HG03521 (cell line): ENCODE results near the gene TPBGL.
"Not testable (repeated sequence)": the region's sequence is repeated elsewhere in the genome, so short reads cannot be mapped to it uniquely, and the experiment has no call there.

ENCODE experiments used
- ATAC-seq: cut with Tn5 transposase; IDR thresholded peaks from one replicate; pipeline ENCODE4 v1.9.1; 2021; ENCODE audit warnings: mild to moderate bottlenecking, moderate library complexity; ENCODE audit not compliant: unreplicated experiment

TPBGL gene

DNA sequence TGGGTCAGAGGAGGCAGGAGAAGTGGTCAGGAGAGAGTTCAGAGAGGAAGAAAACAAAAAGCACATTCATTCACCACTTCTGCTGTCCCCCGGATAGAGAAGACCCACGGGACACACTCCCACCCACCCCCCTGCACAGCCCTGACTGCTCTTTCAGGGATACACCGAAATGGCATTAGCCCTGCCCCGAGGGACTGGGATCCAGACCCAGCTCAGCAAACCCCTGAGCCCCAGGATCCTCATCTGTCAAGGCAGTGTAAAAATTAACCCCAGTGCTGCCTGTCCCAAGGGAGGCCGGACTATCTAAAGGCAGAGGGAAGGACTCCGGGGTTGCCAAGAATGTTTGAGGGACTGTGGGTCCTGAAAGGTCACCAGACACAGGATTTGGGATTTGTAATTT, 31.2 kb downstream of the TPBGL start:
- ATAC-seq = no peak

DNA sequence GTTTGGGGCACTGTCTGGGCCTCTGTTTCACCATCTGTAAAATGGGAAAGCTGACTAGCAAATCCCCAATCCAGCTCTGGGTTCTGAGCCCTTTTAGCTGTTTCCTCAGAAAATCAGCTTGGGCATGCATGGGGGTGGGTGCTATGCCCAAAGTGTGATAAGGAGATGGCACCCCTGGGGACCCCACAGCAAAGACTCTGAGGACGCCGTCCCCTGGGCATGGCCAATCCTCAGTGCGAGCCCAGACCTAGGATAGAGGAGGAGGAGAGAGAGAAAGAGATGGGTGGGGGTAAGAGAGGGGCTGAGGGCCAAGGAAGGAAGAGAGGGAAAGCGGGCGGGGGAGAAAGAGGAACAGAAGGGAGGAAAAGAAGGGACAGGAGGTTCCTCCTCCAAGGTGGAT, 31.8 kb downstream of the TPBGL start:
- ATAC-seq = no peak

DNA sequence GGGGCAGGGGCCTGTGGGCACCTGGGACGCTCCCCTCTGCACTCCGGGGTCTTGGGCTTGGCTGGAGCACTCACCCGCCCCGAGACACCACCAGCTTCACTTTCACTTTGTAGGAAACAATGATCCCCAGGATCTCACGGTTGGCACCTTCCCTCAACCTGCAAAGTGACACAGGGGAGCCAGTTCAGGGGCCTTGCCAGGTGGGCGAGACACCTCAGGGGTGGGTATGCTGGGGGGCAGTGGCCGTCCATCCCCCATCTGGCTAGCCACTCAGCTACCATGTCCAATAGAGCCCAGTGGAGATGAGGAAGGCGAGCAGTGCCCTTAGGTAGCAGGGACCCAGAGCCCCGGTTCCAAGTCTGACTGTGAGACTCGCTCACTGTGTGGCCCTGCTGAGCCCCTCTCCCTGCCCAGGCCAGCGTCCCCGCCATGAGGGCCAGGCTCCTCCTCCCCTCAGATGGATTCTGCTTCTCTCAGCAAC, 32.3 kb downstream of the TPBGL start:
- no peak for ATAC-seq

DNA sequence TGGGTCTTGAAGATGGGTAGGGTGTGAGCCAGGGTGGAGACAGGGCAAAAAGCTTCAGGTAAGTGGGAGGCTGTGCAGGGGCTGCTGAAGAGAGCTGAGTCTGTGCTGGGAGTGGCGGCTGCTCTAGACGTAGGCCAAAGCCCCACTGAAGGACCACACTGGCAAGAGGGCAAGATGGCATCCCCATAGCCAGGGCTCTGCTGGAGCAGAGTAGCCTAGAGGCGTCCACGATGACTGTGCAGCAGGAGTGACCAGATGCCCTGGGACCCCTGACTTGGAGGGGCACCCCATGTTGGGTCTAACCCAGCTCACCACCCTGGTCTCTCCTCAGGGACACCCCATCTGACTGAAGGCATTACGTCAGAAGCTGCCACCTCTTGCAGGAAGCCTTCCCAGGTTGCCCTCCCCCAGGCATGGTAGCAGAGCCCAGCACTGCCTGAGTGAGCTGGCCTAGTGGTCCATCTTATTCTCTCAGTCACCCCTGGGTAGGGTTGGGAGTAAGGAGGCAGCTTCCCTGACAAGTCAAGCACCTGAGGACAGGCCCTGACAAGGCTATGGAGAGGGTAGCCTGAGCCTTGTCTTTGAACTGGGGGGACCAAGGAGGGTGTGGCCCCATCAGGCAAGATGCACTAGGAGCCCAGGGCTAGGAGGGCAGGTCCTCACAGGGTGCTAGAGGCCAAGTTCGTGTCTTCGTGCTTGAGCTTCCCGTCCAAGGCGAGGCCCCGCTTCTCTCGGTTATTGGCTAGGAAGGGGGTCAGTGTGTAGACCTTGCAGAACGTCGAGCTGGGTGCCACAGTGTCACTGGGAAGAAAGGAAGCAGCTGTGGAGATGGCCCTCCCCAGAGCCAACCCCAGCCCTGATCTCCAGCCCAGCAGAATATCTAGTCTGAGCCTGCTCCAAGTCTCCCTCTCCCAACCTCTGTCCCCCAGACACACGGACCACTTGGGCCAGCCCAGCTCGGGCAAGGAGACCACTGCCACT, 33.1 kb downstream of the TPBGL start:
- ATAC-seq = no peak

DNA sequence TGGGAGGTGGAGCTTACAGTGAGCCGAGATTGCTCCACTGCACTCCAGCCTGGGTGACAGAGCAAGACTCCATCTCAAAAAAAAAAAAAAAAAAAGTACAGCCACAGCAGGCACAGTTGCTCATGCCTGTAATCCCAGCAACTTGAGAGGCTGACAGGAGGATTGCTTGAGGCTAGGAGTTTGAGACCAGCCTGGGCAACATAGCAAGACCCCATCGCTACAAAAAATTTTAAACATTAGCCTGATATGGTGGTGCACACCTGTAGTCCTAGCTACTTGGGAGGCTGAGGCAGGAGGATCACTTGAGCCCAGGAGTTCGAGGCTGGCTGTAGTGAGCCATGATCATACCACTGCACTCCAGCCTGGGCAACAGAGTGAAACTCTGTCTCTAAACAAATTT, 34.1 kb downstream of the TPBGL start:
- ATAC-seq = not testable (repeated sequence)

DNA sequence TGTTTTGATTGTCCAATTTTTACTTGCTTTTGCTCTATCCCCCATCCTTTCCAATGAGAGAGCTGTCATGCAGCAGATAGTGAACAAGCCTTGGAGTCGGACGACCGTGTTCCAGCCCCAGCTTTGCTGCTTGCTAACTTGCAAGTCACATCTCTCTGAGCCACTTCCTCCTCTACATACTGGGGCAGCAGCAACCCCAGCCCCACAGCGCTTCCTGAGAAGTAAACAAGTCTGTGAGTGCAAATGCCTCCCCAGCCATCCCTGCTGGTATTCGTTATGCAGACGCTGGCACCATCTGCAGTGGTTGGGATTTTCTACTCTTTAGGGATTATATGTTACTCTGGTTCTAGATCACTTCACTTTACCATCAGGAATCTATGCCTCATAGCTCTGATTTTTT, 35.0 kb downstream of the TPBGL start:
- no peak for ATAC-seq

DNA sequence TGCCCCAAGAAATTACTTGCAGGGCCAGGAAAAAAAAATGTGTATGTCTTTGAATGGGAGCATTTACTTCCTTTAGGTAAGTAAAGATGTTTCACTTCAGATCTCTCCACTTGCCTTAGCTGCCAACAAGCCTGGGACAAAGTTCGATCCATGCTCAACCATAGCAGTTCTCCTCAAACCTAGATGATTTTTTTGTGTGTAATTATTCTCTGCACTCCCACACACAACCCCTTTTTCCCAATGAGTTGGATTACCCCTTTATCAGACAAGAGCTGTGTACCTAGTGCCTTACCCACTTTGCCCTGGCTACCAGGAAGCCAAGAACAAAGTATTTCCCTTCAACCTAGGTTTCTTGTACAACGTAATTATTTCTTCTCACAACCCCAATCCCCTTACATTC, 35.6 kb downstream of the TPBGL start:
- ATAC-seq = no peak

DNA sequence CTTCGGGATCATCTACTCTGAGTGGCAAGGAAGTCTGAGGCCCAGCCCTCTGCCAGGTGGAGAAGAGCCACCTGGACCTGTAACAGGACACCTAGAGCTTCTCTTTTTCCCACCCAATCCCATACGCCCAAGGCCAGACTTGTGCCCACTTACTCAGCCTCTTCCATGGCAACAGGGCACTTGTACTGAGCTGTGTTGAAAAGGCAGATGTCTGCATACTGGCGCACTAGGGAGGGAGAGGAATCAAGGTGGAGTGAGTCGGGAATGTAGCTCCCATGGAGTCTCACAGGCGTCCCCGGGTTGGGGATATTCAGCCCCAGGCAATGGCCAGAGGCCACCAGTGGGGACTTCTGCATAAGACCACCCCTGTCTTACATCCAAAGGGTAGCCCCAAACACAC, 36.1 kb downstream of the TPBGL start:
- no peak for ATAC-seq

DNA sequence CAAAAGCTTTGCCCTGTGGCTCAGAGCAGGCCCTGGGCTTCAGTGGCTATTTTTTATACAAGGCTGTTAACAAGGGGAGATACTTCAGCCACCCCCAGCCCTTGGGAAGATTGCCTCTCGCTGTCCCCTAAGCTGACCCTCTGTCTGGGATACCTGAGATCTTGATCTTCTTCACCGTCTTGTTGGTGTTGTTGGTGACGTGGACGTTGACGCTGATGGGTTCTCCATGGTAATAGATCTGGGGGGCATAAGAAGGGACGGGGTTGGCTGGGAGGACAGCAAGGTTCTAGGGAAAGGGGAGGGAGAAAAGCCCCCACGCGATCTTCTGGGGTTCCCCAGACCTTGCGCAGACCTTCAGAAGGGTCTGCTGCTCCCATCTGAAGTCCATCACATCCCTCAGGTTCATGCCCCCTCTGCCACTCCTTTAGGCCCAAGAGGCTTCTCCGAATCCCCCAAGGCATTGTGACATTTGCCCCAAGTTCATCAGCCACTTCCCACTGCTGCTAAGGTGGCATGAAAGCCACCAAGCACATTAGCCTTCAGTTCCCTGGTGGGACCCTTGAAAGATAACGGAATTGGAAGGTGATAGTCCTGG, 36.7 kb downstream of the TPBGL start:
- ATAC-seq = no peak

DNA sequence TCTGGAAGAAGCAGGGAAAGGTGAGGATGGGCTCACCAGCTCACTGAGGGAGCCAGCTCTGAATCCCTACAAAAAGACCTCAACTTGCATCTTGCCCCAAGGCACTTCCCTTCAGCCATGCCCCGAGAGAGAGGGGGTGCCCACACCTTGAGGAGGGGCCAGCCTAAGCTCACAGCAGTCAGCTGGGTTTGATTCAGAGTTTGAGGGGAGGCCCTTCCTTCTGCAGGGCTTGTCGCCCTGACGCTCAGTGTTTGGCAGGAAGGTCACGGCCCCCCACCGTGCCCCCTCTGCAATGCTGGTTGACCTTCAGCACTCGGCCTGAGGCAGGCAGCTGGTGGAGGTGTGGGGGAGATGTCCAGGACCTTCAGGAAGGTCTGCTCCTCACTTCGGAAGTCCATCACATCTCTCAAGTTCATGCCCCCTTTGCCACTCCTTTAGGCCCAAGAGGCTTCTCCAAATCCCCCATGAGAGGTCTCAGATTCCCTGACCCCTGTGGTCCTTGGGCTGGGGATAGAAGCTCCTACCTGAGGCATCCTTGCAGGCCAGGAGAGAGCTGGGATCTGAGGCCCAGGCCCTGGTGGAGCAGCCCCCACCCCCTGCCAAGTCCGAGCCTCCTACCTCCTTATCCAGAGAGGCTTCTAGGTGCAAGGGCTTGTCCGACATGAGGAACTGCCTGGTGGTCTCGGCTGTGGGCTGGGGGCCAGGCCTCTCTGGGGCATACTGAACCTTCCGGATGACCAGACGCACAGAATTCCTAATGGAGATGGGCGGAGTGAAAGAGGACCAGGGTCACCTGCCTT, 37.6 kb downstream of the TPBGL start:
- ATAC-seq = no peak

DNA sequence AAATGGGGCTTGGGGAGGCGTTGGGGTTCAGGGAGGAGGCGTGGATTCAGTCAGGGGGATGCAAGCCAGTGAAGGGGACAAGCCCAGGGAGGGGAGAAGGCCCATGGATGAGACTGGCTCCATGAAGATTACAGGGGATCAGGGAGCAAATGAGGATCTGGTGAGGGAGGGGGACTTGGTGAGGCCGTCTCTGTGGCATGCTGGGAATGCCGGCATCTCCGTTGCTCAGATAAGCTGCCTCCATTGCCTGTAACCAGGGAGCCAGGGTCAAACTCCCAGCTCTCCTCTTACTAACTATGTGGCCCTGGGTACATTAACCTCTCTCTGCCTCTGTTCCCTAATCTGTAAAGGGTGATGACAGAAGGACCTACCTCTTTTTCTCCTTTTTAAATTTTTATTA, 38.7 kb downstream of the TPBGL start:
- ATAC-seq = no peak

DNA sequence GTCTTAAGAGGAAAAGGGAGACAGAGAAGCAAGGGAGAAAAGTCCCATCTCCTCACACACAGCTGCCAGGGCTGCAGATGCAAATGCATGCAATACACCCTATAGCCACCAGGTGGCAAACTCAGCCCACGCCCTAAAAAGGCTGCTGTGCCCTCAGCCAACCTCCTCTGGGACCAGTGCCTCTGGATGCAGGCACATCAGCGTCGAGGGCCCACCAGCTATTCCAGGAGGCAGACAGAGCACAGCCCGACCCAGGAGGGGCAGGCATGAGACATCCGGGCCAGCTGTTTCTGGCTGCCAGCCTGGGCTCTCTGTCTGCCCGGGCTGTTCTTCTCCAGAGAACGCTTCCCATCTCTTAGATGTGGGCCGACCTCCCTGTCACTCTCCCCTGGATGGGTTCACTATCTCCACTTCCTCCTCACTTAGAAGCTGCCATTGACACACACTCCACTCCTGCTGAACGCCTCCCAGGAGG, 39.7 kb downstream of the TPBGL start:
- no peak for ATAC-seq

DNA sequence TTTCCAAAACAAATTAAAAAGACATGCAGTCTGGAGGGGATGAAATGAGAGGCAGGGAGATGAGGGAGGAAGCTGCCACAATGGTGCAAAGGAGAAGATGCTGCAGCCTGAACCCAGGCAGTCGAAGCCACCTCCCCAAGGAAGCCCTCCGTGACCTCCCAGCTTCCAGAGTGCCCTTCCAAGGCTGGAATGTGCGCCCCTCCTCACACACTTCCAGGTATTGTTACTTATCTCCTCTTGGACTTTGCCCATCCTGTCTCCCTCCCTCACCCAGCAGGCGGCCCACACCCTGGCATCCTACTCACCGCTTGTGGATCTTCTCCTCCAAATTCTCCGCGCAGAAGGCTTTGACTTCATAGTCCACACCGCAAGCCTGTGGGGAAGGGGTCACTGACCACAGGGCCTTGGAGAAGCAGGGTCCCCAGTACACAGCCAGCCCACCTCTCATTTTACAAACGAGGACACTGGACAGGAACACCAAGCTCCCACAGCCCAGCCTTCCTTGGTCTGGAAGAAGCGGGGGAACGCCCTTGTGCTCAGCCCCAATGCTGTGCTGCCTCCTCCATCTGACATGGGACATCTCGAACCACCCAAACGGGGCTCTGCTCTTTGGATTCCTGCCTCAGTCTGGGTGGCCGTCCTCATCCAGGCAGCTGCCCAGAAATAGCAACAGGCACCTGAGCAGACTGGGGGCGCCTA, 40.3 kb downstream of the TPBGL start:
- no peak for ATAC-seq

DNA sequence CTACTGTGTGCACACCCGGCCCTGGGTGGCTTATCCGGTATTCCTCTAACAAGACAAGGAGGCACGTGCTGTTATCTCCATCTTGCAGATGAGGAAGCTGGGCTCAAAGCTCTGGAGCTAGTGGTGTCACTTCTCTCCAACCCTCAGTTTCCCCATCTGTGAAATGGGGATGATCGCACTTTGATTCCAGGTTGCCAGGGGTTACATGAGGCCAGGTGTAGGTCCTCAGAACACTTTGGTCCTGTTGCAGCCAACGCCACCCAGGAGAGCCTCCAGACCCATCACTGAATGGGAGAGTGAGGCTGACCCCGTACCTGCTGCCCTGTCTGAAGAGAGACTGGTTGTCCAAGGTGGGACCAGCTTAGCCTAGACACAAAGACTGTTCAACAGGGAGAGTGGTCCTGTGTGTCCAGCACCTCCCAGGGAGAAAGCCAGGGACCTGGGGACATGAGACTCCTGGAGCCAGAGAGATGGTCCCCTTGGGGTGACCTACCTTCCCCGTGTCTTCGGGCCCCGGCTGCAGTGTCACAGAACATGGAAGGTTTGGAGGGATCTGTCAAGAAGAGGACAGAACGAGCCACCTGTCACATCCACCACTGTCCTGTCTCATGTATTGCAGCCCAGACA, 41.0 kb downstream of the TPBGL start:
- ATAC-seq = no peak

DNA sequence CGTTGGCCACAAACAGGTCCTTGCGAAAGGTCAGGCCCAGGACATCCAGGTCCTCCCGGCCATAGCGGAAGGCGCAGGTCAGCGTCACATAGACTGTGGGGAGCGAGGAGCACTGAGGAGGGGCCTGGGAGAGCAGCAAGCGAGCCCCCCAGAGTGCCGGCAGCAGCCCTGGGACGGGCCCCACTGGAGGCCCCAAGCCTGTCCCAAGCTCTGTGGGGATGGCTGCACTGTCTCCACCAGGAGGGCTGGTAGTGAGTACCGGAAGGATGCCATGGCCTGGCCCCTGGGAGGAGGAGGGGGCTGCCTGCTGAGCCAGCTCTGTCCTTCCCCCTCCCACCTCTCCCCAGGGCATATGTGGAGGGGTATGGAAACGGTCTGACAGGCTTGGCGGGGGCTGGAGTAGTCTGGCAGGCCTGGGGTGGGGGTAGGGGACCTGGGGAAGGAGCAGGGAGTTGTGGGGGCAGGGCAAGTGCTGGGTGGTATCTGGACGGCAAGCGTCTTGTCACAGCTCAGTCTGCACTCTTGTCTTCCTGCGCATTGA, 42.9 kb downstream of the TPBGL start:
- ATAC-seq = no peak

DNA sequence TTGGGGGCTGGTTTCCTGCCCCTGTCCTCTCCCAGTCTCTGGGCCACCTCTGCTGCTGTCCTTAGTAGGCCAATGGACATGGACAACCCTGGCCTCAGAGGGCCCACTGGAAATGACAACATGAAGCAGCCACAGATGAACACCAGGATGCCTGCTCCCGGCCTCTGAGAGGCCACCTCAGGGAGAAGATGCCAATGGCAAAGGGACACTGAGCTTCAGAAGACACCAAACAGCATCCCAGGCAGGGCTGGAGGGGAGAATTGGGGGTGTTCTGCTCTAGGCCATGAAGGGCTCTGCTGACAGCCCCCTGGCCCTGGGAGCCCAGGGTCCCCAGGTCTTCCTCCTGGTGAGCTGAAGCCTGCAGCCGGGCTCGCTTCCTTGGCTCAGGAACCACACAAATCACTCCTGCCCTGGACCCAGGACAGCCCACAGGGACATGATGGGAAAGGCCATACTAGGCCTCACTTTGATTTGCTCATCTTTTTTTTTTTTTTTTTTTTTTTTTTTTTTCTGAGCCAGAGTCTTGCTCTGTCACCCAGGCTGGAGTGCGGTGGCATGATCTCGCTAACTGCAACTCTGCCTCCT, 45.3 kb downstream of the TPBGL start:
- no peak for ATAC-seq

DNA sequence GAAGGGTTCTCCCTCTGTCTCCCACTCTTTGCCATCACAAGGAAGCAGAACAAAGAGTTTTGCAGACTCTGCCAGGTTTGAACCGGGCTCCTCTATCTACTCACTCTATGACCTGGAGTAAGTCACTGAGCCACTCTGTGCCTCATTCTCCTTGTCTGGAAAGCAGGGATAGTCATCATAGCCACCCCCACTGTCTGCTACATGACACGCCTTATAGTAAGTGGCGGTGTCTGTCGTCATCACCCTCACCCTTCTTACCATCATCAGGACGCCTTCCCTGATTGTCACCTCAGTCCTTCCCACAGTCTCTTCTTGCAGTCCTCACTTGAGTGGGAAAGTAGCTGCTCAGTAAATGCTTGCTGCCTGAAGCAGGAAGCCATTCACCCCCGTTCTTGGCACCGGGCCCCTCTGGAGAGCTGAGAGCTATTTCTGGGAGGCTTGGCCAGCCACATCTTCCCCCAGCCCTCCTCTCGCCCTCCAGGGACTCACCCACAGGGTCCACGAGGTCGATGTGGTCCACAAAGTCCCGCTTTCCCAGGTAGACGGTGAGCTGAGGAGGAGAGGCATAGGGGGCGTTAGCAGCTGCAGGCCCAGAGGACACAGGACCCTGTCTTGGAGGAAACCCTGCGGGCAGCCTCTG, 46.4 kb downstream of the TPBGL start:
- no peak for ATAC-seq

DNA sequence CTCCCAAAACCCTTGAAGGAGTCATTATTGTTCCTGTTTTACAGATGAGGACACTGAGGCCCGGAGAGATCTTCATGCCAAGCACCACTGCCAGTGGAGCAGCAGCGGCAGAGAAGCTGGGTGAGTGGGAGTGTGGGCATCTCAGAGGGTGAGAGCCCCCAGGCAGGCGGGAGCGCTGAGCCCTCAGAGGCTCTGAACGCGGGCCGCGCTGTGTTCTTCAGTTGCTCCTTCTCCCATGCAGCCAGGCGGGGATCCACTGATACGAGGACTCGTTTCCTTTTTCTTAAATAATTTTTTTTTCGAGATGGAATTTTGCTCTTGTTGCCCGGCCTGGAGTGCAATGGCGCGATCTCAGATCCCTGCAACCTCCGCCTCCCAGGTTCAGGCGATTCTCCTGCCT, 47.0 kb downstream of the TPBGL start:
- ATAC-seq = no peak

DNA sequence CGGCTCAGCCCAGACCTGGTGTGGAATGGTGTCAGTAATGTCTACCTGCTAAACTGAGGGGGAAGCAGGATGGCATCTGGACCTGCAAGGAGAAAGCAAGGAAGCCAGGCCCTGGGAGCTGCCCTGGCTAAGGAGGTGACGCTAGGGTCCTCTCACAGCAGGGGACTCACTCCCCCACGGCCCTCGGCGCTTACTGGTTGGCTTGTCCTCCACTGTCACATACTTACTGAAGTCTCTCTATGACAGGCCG, 48.9 kb downstream of the TPBGL start:
- ATAC-seq = no peak
